Fibroblast of lung (primary cell): ENCODE results near the gene SPOCK3. TPM values are rescaled to one million over a fixed set of nuclear protein-coding genes. Genes with fewer than 3 reads are reported as not detected.

Experiments used
- DNase-seq, 2 donors: peaks; one replicate each; pipeline versions ENCODE4 v3.0.0 to v3.0.0-alpha.2; 2010; ENCODE audit warnings: low read depth in 2 of 2
- H2AFZ ChIP-seq: 2 replicates; pipeline ENCODE4 v1.5.1; 2012; ENCODE audit warnings: low read length, control low read depth, inconsistent platforms
- H3K27ac ChIP-seq: 2 replicates; pipeline ENCODE4 v1.5.1; 2011; ENCODE audit warnings: low read length, control low read depth; ENCODE audit not compliant: insufficient read depth
- H3K27me3 ChIP-seq: 2 replicates; pipeline ENCODE4 v1.5.1; 2011; ENCODE audit warnings: mild to moderate bottlenecking, low read length; ENCODE audit not compliant: control insufficient read depth, insufficient read depth
- H3K36me3 ChIP-seq: 2 replicates; pipeline ENCODE4 v1.5.1; 2011; ENCODE audit warnings: low read length; ENCODE audit not compliant: control insufficient read depth, insufficient read depth
- H3K4me1 ChIP-seq: 2 replicates; pipeline ENCODE4 v1.5.1; 2011; ENCODE audit warnings: low read length; ENCODE audit not compliant: control insufficient read depth, insufficient read depth; ENCODE audit errors: extremely low read depth
- H3K4me2 ChIP-seq: 2 replicates; pipeline ENCODE4 v1.5.1; 2011; ENCODE audit warnings: low read length, control low read depth; ENCODE audit not compliant: insufficient read depth; ENCODE audit errors: extremely low read depth
- H3K4me3 ChIP-seq, 4 experiments: fragments of 200-600 bp in 1 of 4; sonication (generic) in 1 of 4; replicated peaks in 1 of 4; 2 replicates each; pipeline ENCODE4 v1.5.1; 2011 to 2016; ENCODE audit warnings: low read length in 4 of 4, low read depth in 3 of 4, mild to moderate bottlenecking in 3 of 4, control low read depth in 2 of 4, inconsistent platforms in 1 of 4, mixed read lengths in 1 of 4; ENCODE audit not compliant: insufficient read depth in 1 of 4; ENCODE audit errors: control extremely low read depth in 1 of 4
- H3K79me2 ChIP-seq: 2 replicates; pipeline ENCODE4 v1.5.1; 2012; ENCODE audit warnings: mild to moderate bottlenecking, low read length, inconsistent platforms; ENCODE audit not compliant: control insufficient read depth, insufficient read depth
- H3K9ac ChIP-seq: 2 replicates; pipeline ENCODE4 v1.5.1; 2011; ENCODE audit warnings: mild to moderate bottlenecking, low read length, control low read depth; ENCODE audit not compliant: insufficient read depth
- H3K9me3 ChIP-seq: 2 replicates; pipeline ENCODE4 v1.5.1; 2012; ENCODE audit warnings: low read depth, low read length; ENCODE audit not compliant: control insufficient read depth, insufficient read depth
- H4K20me1 ChIP-seq: 2 replicates; pipeline ENCODE4 v1.5.1; 2011; ENCODE audit warnings: low read length; ENCODE audit not compliant: control insufficient read depth, insufficient read depth; ENCODE audit errors: extremely low read depth
- EZH2 ChIP-seq: IDR thresholded peaks from 2 replicates; pipeline ENCODE4 v1.5.1; 2012; ENCODE audit warnings: low read length, control low read depth, mild to moderate bottlenecking; ENCODE audit errors: missing control alignments
- polyA plus RNA-seq, 2 donors: library from polyadenylated mRNA; depleted of rRNA in 1 of 2; stranded (reverse) in 1 of 2; unstranded in 1 of 2; fragments of >200 nt; gene quantifications; 2 replicates each; pipeline ENCODE4 v1.2.1, GENCODE V29; 2011 to 2012; ENCODE audit warnings: missing spikeins in 1 of 2
- total RNA-seq: library from RNA; depleted of rRNA; stranded (reverse); fragments of >200 nt; gene quantifications from 2 replicates; pipeline ENCODE4 v1.2.1, GENCODE V29; 2014
- TF ChIP-seq, protein P1 (sequence below), 2 donors: IDR thresholded peaks in 1 of 2; conservative IDR thresholded peaks in 1 of 2; 1 replicate in 1 of 2; 2 replicates in 1 of 2; pipeline ENCODE4 v1.5.1; 2011 to 2012; ENCODE audit warnings: low read length in 2 of 2, control low read depth in 1 of 2, inconsistent platforms in 1 of 2, low read depth in 1 of 2, mild to moderate bottlenecking in 1 of 2

Gene SPOCK3
- total and polyA plus RNA-seq, 2 donors (not counting 1 experiment from before 2014, with no cell fraction given), result under 0.01 to 0.08 TPM

DNA sequence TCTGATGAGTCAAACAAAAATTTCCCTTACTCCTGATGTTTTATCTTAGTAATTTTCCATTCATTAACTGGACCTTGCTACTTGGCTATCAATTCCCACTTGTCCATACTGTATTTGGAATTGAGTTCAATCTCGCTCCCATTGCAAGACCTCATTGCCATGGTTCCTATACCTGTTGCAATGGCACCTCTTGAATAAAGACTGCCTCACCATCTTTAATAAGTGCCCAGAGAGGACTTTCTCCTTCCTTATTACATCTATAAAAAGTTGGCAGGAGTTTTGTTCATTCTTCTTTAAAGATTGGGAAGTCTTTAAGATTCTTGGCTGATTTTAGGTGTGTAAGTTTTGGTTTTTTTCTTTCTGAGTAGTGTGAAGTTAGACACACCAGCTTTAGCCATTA is 397.4 kb downstream of the SPOCK3 start:
- H3K4me3 ChIP-seq, result no peak overlapping the region
- no peaks in the 10 kb centered on the region for H3K36me3 ChIP-seq
- H3K9ac ChIP-seq, result no peak overlapping the region
- no peak overlapping the region for H3K4me2 ChIP-seq
- no peaks in the 10 kb centered on the region for H3K4me1 ChIP-seq
- no peak for TF ChIP-seq EZH2
- TF ChIP-seq, protein P1, sequence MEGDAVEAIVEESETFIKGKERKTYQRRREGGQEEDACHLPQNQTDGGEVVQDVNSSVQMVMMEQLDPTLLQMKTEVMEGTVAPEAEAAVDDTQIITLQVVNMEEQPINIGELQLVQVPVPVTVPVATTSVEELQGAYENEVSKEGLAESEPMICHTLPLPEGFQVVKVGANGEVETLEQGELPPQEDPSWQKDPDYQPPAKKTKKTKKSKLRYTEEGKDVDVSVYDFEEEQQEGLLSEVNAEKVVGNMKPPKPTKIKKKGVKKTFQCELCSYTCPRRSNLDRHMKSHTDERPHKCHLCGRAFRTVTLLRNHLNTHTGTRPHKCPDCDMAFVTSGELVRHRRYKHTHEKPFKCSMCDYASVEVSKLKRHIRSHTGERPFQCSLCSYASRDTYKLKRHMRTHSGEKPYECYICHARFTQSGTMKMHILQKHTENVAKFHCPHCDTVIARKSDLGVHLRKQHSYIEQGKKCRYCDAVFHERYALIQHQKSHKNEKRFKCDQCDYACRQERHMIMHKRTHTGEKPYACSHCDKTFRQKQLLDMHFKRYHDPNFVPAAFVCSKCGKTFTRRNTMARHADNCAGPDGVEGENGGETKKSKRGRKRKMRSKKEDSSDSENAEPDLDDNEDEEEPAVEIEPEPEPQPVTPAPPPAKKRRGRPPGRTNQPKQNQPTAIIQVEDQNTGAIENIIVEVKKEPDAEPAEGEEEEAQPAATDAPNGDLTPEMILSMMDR (conservative IDR thresholded peaks at IDR 0.05 in 1 of 2, IDR thresholded peaks at IDR 0.05 in 1 of 2; ENCODE audit: low read depth in 1 of 2, low read length in 2 of 2), result no peak
- no peaks in the 10 kb centered on the region for H3K9me3 ChIP-seq
- no peaks in the 10 kb centered on the region for H4K20me1 ChIP-seq
- no peak overlapping the region for H3K27ac ChIP-seq
- no peak for DNase-seq
- H2AFZ ChIP-seq, result no peak overlapping the region
- no peaks in the 10 kb centered on the region for H3K79me2 ChIP-seq
- no peaks in the 10 kb centered on the region for H3K27me3 ChIP-seq

DNA sequence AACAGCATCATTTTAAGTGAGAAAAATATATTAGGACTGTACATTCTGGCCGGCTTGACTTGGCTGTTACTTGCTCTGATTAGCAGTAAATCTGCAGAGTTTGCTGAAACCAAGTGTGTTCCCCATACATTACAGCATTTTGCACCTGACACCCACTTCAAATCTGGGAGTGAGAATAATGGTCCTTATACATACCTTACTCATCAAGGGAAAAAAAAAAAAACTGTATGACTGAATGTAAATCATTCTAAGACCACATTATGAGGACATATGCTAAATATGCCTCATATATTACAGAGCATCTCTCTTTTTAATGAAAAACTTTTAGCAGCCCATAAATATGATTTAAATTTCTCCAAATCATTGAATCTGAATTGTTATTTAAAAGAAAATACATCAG is 406.7 kb downstream of the SPOCK3 start:
- no peaks in the 10 kb centered on the region for H3K36me3 ChIP-seq
- H3K27me3 ChIP-seq, result no peaks in the 10 kb centered on the region
- no peak overlapping the region for H2AFZ ChIP-seq
- H3K9me3 ChIP-seq, result no peaks in the 10 kb centered on the region
- no peaks in the 10 kb centered on the region for H3K4me1 ChIP-seq
- H3K79me2 ChIP-seq, result no peaks in the 10 kb centered on the region
- H3K27ac ChIP-seq, result no peak overlapping the region
- H3K4me3 ChIP-seq, result no peak overlapping the region
- no peak for TF ChIP-seq EZH2
- TF ChIP-seq, protein P1 (conservative IDR thresholded peaks at IDR 0.05 in 1 of 2, IDR thresholded peaks at IDR 0.05 in 1 of 2; ENCODE audit: low read depth in 1 of 2, low read length in 2 of 2), result no peak
- DNase-seq, result no peak
- H3K4me2 ChIP-seq, result no peak overlapping the region
- H3K9ac ChIP-seq, result no peak overlapping the region
- H4K20me1 ChIP-seq, result no peaks in the 10 kb centered on the region

DNA sequence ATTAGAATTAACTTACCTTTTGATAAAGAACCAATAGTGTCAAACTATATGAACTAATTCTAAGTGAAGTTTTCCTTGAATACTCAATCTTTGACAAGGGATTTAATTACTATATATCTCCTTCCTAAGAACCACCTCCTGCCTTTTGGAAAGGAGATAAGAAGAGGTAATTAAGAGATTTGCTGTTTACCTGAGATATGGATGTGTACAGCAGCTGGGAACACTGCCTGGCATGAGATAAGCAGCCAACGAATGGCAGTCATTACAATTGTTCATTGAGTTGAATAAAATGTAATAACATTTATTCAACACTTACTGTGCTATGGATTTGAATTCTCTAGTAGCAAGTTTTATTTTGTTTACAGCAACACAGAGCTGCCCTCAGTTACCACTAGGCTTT is 407.1 kb downstream of the SPOCK3 start:
- no peak overlapping the region for H3K9ac ChIP-seq
- H3K36me3 ChIP-seq, result no peaks in the 10 kb centered on the region
- H3K27ac ChIP-seq, result no peak overlapping the region
- no peaks in the 10 kb centered on the region for H4K20me1 ChIP-seq
- H3K4me3 ChIP-seq, result no peak overlapping the region
- no peak overlapping the region for H2AFZ ChIP-seq
- no peaks in the 10 kb centered on the region for H3K27me3 ChIP-seq
- H3K79me2 ChIP-seq, result no peaks in the 10 kb centered on the region
- TF ChIP-seq EZH2, result no peak
- TF ChIP-seq, protein P1 (conservative IDR thresholded peaks at IDR 0.05 in 1 of 2, IDR thresholded peaks at IDR 0.05 in 1 of 2; ENCODE audit: low read depth in 1 of 2, low read length in 2 of 2), result no peak
- no peaks in the 10 kb centered on the region for H3K9me3 ChIP-seq
- DNase-seq, result no peak
- H3K4me2 ChIP-seq, result no peak overlapping the region
- no peaks in the 10 kb centered on the region for H3K4me1 ChIP-seq
